Liver (tissue), 9 donors: Measurements from ENCODE around the gene FOXG1. TPM values are rescaled to one million over a fixed set of nuclear protein-coding genes. Genes with fewer than 3 reads are reported as not detected.

Experiments
- DNase-seq: peaks from one replicate; pipeline ENCODE4 v3.0.0-alpha.2; 2017; ENCODE audit warnings: low spot score
- H3K27ac ChIP-seq, 2 donors: one replicate each; pipeline ENCODE4 v1.7.0; 2013; ENCODE audit warnings: inconsistent platforms in 2 of 2, low read length in 2 of 2, control low read depth in 1 of 2, low read depth in 1 of 2, mild to moderate bottlenecking in 1 of 2
- H3K27me3 ChIP-seq, 4 donors: one replicate each; pipeline versions ENCODE4 v1.6.1 to v1.7.0; 2013; ENCODE audit warnings: low read length in 3 of 4, inconsistent platforms in 1 of 4, mild to moderate bottlenecking in 1 of 4, moderate library complexity in 1 of 4; ENCODE audit not compliant: control insufficient read depth in 4 of 4, insufficient read depth in 4 of 4
- H3K36me3 ChIP-seq, 4 donors: one replicate each; pipeline versions ENCODE4 v1.6.1 to v1.7.0; 2013; ENCODE audit warnings: low read length in 3 of 4, mild to moderate bottlenecking in 3 of 4, low read depth in 1 of 4, moderate library complexity in 1 of 4; ENCODE audit not compliant: control insufficient read depth in 4 of 4, insufficient read depth in 3 of 4
- H3K4me1 ChIP-seq, 4 donors: one replicate each; pipeline versions ENCODE4 v1.6.1 to v1.7.0; 2013; ENCODE audit warnings: low read length in 3 of 4, mild to moderate bottlenecking in 3 of 4, moderate library complexity in 1 of 4; ENCODE audit not compliant: control insufficient read depth in 4 of 4, insufficient read depth in 4 of 4
- H3K4me3 ChIP-seq, 3 donors: one replicate each; pipeline versions ENCODE4 v1.6.1 to v1.7.0; 2013; ENCODE audit warnings: low read length in 3 of 3, control low read depth in 1 of 3, low read depth in 1 of 3, mild to moderate bottlenecking in 1 of 3
- H3K9ac ChIP-seq, 2 donors: one replicate each; pipeline ENCODE4 v1.7.0; 2013; ENCODE audit warnings: low read length in 2 of 2, mild to moderate bottlenecking in 2 of 2, moderate library complexity in 2 of 2, control low read depth in 1 of 2, low read depth in 1 of 2
- H3K9me3 ChIP-seq, 4 donors: one replicate each; pipeline versions ENCODE4 v1.6.1 to v1.7.0; 2013; ENCODE audit warnings: low read length in 3 of 4; ENCODE audit not compliant: control insufficient read depth in 4 of 4
- ATF3 ChIP-seq: IDR thresholded peaks from 2 replicates; pipeline ENCODE4 v1.6.1; 2016; ENCODE audit warnings: antibody characterized with exemption
- CTCF ChIP-seq: fragments of 150-350 bp; IDR thresholded peaks from 2 replicates; pipeline ENCODE4 v1.5.1; 2017; ENCODE audit warnings: improper control_type of control experiment, low read depth, low read length; ENCODE audit not compliant: missing input control
- EGR1 ChIP-seq, 2 donors: IDR thresholded peaks; 2 replicates each; pipeline ENCODE4 v1.6.1; 2016 to 2018; ENCODE audit warnings: antibody characterized with exemption in 2 of 2, low read depth in 2 of 2
- FOXA1 ChIP-seq: IDR thresholded peaks from 2 replicates; pipeline ENCODE4 v1.6.1; 2016; ENCODE audit warnings: antibody characterized with exemption
- FOXA2 ChIP-seq: IDR thresholded peaks from 2 replicates; pipeline ENCODE4 v1.6.1; 2016; ENCODE audit warnings: antibody characterized with exemption
- HNF4A ChIP-seq, 2 donors: conservative IDR thresholded peaks; 2 replicates each; pipeline ENCODE4 v1.6.1; 2016; ENCODE audit warnings: antibody characterized with exemption in 2 of 2, mild to moderate bottlenecking in 2 of 2
- HNF4G ChIP-seq: IDR thresholded peaks from 2 replicates; pipeline ENCODE4 v1.6.1; 2016; ENCODE audit warnings: antibody characterized with exemption
- JUND ChIP-seq, 2 donors: IDR thresholded peaks; 2 replicates each; pipeline ENCODE4 v1.6.1; 2016; ENCODE audit warnings: antibody characterized with exemption in 2 of 2
- NR2F2 ChIP-seq: IDR thresholded peaks from 2 replicates; pipeline ENCODE4 v1.6.1; 2016; ENCODE audit warnings: antibody characterized with exemption
- RAD21 ChIP-seq, 2 donors: IDR thresholded peaks; 2 replicates each; pipeline ENCODE4 v1.6.1; 2016; ENCODE audit warnings: antibody characterized with exemption in 2 of 2, mild to moderate bottlenecking in 2 of 2
- RXRA ChIP-seq, 2 donors: IDR thresholded peaks; 2 replicates each; pipeline ENCODE4 v1.6.1; 2017 to 2018; ENCODE audit warnings: antibody characterized with exemption in 2 of 2, mild to moderate bottlenecking in 1 of 2
- SP1 ChIP-seq: IDR thresholded peaks from 2 replicates; pipeline ENCODE4 v1.6.1; 2018; ENCODE audit warnings: antibody characterized with exemption, mild to moderate bottlenecking
- TAF1 ChIP-seq: conservative IDR thresholded peaks from 2 replicates; pipeline ENCODE4 v1.6.1; 2016; ENCODE audit warnings: antibody characterized with exemption, mild to moderate bottlenecking
- YY1 ChIP-seq: IDR thresholded peaks from 2 replicates; pipeline ENCODE4 v1.6.1; 2016; ENCODE audit warnings: antibody characterized with exemption, mild to moderate bottlenecking
- WGBS: extraction: QIAGEN DNeasy Blood & Tissue Kit; methylation state at CpG from one replicate; pipeline ENCODE4 v1.1.7; 2013; 5-methylcytosine and 5-hydroxymethylcytosine counted together
- polyA plus RNA-seq, 2 donors: library from polyadenylated mRNA; stranded (reverse) in 1 of 2; unstranded in 1 of 2; fragments of 200-250 nt in 1 of 2; fragments of >200 nt in 1 of 2; fragmentation: Nextera tagmentation in 1 of 2; extraction: Ambion mirVana in 1 of 2; gene quantifications; one replicate each; pipeline versions ENCODE4 v1.2.1 to v1.2.3, GENCODE V29; 2013 to 2015
- total RNA-seq, 2 donors: library from RNA; depleted of rRNA; stranded (reverse); fragments of >200 nt; gene quantifications; one replicate each; pipeline ENCODE4 v1.2.3, GENCODE V29; 2014
- TF ChIP-seq, protein P1 (sequence below): IDR thresholded peaks from 2 replicates; pipeline ENCODE4 v1.6.1; 2016; ENCODE audit warnings: antibody characterized with exemption
- TF ChIP-seq, protein P2 (sequence below): IDR thresholded peaks from 2 replicates; pipeline ENCODE4 v1.6.1; 2016; ENCODE audit warnings: antibody characterized with exemption
- TF ChIP-seq, protein P3 (sequence below): IDR thresholded peaks from 2 replicates; pipeline ENCODE4 v1.6.1; 2016; ENCODE audit warnings: antibody characterized with exemption, mild to moderate bottlenecking
- donor health status: healthy.
- donor health status: healthy.
- donor health status: healthy.
- donor health status: healthy.
- donor health status: healthy.

The FOXG1 gene
- total and polyA plus RNA-seq, 4 donors, result not detected

DNA sequence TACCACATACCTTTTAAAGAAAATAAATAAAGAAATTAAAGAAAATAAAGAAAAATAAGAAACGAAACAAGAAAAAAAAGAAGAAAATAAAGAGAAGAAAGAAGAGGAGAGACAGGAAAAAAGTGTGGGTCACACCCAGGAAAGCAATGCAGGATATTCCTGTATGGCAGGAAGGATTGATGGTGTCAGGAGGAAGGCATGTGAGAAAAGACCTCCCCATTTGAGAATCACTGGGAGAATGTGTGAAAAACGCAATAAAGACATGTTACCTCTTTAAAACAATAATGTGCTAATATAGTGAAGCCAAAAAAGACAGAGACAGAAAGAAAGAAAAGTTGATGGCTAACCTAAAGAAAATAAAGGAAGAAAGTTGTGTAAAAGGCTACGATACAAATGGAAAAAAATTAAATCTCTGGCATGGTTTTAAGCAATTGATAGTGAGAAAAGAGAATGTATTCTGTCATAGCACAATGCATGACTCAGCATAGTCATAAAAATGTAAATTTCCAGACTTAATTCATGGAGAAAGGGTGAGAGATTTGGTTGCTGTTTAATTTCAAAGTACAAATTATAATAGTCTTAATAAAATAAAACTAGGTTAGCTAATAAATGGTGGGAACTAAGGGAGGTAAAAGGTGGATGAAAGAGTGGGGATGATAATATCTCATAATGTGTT lies 24.3 kb upstream of the FOXG1 start:
- no peak overlapping the region for H3K9ac ChIP-seq
- H3K36me3 ChIP-seq, result no peaks in the 10 kb centered on the region
- WGBS, result 68% methylated on average over 3 of the region's 3 CpGs
- DNase-seq, result no peak
- H3K4me1 ChIP-seq, result no peaks in the 10 kb centered on the region
- peaks cover 0 to 4% (median 3%) of the 10 kb centered on the region in 4 donors for H3K9me3 ChIP-seq
- no peak overlapping the region for H3K4me3 ChIP-seq
- H3K27ac ChIP-seq, result no peak overlapping the region
- peaks cover 0 to 8% (median 0%) of the 10 kb centered on the region in 4 donors for H3K27me3 ChIP-seq
- TF ChIP-seq TAF1, result no peak
- no peak for TF ChIP-seq FOXA2
- TF ChIP-seq JUND (IDR thresholded peaks at IDR 0.05), result no peak
- TF ChIP-seq RXRA (IDR thresholded peaks at IDR 0.05), result no peak
- TF ChIP-seq CTCF, result no peak
- TF ChIP-seq YY1, result no peak
- TF ChIP-seq EGR1 (IDR thresholded peaks at IDR 0.05; ENCODE audit: low read depth in 2 of 2), result no peak
- TF ChIP-seq RAD21 (IDR thresholded peaks at IDR 0.05), result no peak
- TF ChIP-seq SP1, result no peak
- TF ChIP-seq, protein P1, sequence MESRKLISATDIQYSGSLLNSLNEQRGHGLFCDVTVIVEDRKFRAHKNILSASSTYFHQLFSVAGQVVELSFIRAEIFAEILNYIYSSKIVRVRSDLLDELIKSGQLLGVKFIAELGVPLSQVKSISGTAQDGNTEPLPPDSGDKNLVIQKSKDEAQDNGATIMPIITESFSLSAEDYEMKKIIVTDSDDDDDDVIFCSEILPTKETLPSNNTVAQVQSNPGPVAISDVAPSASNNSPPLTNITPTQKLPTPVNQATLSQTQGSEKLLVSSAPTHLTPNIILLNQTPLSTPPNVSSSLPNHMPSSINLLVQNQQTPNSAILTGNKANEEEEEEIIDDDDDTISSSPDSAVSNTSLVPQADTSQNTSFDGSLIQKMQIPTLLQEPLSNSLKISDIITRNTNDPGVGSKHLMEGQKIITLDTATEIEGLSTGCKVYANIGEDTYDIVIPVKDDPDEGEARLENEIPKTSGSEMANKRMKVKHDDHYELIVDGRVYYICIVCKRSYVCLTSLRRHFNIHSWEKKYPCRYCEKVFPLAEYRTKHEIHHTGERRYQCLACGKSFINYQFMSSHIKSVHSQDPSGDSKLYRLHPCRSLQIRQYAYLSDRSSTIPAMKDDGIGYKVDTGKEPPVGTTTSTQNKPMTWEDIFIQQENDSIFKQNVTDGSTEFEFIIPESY, result no peak
- TF ChIP-seq HNF4A (conservative IDR thresholded peaks at IDR 0.05), result no peak
- TF ChIP-seq, protein P2, sequence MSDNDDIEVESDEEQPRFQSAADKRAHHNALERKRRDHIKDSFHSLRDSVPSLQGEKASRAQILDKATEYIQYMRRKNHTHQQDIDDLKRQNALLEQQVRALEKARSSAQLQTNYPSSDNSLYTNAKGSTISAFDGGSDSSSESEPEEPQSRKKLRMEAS, result no peak
- TF ChIP-seq, protein P3, sequence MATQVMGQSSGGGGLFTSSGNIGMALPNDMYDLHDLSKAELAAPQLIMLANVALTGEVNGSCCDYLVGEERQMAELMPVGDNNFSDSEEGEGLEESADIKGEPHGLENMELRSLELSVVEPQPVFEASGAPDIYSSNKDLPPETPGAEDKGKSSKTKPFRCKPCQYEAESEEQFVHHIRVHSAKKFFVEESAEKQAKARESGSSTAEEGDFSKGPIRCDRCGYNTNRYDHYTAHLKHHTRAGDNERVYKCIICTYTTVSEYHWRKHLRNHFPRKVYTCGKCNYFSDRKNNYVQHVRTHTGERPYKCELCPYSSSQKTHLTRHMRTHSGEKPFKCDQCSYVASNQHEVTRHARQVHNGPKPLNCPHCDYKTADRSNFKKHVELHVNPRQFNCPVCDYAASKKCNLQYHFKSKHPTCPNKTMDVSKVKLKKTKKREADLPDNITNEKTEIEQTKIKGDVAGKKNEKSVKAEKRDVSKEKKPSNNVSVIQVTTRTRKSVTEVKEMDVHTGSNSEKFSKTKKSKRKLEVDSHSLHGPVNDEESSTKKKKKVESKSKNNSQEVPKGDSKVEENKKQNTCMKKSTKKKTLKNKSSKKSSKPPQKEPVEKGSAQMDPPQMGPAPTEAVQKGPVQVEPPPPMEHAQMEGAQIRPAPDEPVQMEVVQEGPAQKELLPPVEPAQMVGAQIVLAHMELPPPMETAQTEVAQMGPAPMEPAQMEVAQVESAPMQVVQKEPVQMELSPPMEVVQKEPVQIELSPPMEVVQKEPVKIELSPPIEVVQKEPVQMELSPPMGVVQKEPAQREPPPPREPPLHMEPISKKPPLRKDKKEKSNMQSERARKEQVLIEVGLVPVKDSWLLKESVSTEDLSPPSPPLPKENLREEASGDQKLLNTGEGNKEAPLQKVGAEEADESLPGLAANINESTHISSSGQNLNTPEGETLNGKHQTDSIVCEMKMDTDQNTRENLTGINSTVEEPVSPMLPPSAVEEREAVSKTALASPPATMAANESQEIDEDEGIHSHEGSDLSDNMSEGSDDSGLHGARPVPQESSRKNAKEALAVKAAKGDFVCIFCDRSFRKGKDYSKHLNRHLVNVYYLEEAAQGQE, result no peak
- no peak for TF ChIP-seq ATF3
- TF ChIP-seq NR2F2, result no peak
- no peak for TF ChIP-seq FOXA1
- no peak for TF ChIP-seq HNF4G
